NCI-H1930 (cell line): ENCODE data around the gene SLC16A14.

Experiments used
- DNase-seq, 2 experiments: peaks; one replicate each; lab custom pipeline; 2025; lab: John Stamatoyannopoulos, UW

Gene SLC16A14

DNA sequence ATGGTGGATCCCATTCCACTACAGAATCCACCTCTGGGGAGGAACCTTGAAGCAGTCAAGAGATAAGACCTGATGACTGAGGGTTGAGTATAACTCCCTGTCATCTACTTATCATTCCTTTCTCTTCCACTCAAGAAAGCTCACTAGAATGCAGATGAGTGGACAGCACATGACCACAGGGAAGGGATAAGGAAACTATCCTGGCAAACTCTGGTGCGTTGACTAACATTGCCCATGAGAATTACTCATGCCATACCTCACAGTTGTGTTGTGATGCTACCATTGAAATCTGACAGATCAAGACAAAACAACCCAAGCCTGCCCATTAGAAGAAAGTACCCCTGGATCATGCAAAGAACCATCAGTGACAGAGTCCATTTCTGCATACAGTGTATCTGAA is 26.5 kb downstream of the SLC16A14 start:
- no peak for DNase-seq

DNA sequence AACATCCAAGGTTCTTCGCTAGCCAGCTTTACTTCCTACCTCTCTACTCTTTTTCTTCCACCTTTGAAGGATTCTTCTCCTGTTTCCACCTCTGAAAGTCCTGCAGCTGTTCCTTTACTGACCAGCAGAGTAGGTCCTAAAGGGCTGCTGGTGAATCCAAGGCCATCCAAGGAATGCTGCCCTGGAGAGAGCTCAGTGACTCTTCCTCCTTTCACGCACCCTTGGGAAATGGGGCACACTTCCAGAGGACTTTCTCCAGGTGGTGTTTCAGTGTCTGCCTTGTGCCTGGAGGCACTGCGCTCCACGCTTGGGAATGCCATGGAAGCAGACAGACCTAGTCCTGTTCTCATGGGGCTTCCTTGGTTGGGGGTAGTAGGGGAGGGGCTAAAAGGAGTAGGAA is 45.4 kb downstream of the SLC16A14 start:
- no peak for DNase-seq

DNA sequence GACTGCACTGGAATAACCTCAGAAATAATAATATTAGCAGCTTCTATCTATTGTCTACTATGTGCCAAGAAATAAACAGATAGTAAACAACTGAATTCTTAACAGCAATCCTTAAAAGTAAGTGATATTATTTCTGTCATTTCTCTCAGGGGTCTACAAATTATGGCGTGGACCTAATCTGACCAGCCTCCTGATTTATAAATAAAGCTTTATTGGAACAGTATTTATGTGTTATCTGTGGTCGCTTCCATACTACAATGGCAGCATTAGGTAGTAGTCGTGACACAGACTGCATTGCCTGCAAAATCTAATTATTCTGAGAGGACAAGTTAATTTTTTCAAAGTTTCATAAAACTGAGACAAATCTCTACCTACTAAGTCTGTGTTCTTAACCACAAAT is 49.0 kb downstream of the SLC16A14 start:
- no peak for DNase-seq

DNA sequence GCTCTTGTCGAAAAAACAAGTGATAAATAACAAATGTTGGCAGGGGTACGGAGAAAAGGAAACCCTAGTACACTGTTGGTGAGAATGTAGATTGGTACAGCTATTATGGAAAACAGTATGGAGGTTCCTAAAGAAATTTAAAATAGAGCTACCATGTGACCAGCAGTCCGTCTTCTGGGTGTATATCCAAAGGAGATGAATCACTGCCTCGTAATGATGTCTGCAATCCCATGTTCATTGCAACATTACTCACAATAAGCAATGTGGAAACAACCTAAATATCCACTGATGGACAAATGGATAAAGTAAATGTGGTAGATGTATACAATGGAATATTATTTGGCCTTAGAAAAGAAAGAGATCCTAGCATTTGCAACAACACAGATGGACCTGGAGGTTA is 50.6 kb downstream of the SLC16A14 start:
- DNase-seq: no peak

DNA sequence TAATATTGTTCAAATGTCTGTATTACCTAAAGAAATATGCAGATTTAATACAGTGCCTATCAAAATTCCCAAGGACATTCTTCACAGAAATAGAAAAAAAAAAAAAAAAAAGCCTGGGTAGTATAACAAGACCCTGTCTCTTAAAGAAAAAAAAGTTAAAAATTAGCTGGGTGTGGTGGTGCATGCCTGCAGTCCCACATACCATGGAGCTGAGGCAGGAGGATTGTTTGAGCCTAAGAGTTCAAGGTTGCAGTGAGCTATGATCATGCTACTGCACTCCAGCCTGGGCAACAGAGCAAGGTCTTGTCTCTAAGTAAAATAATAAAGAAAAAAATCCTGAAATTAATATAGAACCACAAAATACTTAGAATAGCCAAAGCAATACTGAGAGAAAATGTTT is 51.9 kb downstream of the SLC16A14 start:
- DNase-seq: no peak

DNA sequence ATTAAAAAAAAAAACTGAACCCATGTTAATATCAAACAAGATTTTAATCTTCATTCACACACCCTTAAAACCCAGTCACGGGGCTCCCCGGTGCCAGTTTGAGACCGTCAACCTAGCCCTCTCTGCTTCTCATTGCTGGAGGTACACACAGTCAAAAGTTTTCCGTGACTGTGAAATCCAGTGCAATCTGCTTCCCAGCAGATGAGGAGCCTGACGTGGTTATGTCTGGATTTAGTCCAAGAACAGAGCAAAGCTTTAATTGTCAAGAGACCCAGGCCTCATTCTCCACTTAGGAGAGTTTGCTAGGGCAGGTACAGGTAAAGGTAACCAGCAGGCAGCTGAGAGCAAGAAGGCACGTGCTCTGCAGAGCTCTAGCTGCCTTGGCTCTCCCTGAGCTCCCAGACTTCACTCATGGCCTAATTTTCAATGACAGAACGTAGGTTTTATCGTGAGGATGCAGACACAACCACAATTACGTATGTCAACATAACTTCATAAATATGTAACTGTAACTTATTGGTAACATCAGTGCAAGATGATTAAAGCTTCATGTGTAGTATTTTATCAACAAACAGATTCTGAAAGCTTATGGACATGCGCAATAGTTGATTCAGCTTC is 56.3 kb downstream of the SLC16A14 start:
- no peak for DNase-seq

DNA sequence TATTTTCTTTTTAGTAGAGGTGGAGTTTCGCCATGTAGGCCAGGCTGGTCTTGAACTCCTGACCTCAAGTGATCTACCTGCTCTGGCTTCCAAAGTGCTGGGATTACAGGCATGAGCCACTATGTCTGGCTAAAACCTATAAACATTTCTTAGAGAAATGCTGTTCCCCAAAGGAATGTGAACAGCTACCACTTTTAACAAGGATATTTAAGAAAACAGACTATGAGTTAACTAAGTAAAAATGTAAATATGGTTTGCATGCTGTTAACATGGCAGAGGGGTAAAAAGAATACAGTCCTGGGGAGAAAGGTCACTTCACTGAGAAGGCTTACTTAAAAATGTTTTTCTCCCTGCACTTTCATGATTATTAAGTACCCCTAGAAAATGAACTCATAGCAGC is 57.1 kb downstream of the SLC16A14 start:
- no peak for DNase-seq

DNA sequence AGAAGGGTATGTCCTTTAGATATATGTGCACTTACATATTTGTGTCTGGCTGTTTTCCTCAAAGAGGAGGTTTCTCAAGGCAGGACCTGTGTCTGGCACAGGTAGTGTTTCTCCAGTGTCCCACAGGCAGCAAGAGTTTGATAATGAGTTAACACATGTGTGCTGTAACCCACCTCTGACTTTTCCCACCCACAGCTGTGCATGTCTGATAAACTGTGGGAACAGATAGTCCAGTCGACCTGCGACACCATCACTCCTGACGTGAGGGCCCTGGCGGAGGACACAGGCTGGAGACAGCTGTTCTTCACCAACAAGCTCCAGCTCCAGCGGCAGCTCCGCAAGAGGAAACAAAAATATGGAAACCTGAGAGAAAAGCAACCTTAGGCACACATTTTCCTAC is 58.2 kb downstream of the SLC16A14 start:
- no peak for DNase-seq

DNA sequence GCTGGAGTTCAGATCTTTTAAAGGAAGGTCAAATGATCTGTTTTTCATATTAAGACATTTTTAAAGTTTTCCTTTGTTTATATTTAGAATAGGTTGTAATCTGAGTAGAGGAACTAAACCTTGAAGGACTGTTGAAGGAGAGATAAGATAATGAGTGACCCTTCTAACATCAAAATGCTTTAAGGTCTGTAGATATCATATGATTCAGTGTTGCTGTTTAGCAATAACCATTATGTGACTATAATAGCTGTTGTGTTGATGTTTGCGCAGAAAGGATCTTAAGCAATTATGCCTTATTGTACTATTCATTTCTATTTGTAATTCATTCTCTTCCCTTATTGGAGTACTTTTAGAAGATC is 60.0 kb downstream of the SLC16A14 start:
- no peak for DNase-seq

DNA sequence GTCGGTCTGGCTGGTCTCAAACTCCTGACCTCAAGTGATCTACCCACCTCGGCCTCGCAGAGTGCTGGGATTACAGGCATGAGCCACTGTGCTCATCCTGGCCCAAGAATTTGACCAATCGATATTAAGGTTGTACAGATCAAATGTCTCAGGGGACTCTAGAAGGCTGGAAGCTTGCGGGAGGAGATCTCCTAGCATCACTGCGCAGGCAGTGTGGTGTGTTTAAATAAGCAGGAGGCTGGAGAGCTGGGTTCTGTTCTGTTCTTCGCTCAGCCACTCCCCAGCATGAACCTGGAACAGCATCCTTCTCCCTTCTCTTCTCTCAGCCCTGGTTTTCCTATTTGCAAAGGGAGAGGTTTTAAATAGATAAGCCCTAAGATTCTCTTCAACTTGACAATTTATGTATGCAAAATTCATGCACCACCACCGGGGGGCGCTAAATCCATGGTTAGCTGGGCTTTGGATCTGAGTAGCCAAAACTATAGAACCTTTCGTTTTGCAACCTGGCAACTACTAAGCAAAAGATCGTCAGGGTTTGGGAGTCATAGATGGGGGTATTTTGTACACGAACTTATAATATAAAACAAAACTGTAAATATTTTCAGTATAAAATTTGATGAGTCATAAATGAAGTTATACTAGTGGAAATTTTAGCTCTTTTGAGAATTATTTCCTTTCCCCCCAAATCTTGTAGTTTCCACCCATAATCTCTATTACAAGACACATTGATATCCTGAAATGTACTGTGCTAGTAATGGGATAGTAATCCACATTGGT is 60.6 kb downstream of the SLC16A14 start:
- peak; percentile 37 to 46 for DNase-seq

DNA sequence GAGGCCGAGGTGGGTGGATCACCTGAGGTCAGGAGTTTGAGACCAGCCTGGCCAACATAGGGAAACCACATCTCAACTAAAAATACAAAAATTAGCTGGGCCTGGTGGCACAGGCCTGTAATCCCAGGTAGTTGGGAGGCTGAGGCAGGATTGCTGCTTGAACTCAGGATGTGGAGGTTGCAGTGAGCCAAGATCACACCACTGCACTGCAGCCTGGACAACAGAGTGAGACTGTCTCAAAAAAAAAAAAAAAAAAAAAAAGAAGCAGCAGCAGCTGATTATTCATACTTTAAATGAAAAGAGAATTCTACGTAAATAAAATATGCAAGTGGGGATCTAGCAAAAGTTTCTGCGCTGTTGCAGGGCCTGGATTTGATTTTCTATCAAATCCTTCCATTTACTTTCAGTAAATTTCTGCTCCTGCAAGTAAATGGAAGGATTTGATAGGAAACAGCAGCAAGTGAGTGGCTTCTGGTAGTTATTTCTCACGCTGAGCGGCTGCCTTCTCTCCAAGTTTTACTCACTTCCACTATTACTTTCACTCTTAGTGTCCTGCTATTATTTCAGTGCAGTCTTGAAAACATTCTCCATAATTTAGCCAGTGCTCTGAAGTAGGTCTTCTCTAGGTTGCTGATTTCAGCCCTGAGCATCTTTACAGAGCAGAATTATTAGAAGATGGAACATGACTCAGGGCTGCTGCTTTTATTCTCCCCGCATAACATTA is 68.4 kb downstream of the SLC16A14 start:
- DNase-seq: no peak

DNA sequence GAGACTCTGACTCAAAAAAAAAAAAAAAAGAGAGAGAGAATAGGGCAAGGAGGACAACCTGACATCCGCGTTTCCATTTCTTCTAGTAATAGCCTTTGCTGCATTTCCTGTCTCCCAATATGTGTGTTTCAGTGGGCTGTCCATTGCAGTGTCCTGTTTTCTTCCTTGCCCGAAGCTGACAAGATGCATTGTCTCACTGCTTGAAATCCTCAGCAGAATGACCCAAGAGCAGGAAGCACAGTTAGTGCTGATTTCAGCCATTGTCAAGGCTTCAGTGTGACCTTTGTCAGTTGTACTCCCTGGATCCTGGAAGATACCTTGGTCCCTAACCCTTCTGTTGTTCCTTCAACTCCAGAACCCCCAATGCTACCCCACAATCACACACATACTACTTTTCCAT is 71.2 kb downstream of the SLC16A14 start:
- DNase-seq: no peak

DNA sequence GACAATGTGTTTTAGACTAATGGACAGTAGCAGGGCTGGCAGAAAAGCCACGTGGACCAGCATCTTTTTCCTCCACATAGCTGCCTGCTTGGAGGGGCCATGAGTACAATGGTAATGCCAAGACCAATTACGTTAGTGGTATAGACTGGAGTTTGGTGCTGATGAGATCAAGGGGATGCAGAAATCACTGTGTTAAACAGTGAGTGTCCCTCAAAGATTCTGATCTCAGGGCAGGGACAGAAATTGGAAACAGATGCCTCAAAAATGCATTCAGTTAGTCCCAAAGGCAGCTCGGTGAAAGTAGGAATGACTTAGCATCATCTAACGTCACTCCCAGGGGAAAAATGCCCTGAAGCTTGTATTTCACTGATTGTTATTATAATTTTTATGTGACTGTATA is 72.4 kb downstream of the SLC16A14 start:
- no peak for DNase-seq

DNA sequence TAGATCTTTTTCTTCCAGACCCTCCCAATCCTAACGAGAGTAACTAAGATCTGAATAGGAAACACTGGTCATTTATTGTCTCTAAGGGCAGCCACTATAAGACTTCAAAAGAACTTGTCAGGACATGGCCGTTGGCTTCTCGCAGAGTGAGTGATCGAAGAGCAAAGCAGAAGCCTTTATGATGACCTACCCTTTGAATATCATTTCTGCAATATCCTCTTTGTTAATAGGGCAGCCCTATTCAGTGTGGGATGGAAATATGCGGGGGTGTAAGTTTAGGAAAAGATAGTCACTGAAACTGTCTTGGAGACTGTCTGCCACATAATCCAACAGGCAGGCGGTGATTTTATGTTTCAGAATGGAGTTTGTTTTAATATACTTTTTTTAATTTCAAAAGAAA is 75.5 kb downstream of the SLC16A14 start:
- no peak for DNase-seq
